ENCODE measurements around the gene MUSTN1. TPM values are rescaled to one million over a fixed set of nuclear protein-coding genes. Genes with fewer than 3 reads are reported as not detected.

Gene MUSTN1
- polyA plus RNA-seq, 3 donors = 0.29 to 13.7 TPM; not detected in 1

GRCh38 chr3:52881871-52882270 lies 47.1 kb upstream of the MUSTN1 start:
- H2AFZ ChIP-seq (ENCODE audit: insufficient read depth, low read depth, low read length, poor library complexity, severe bottlenecking) = no peak overlapping the region
- Mint-ChIP-seq H3K4me1 (peaks cover 2% of the 10 kb centered on the region), H3K4me3 (no peak overlapping the region), H3K27ac (peak overlapping the region in 1 of 7 donors; percentile 54), H3K36me3 (peaks cover 44 to 59% of the 10 kb centered on the region in 2 donors), H3K9me3 (peaks cover 0 to 13% (median 4%) of the 10 kb centered on the region in 7 donors), H3K27me3 (ENCODE audit: low read depth in 3 of 3) (no peaks in the 10 kb centered on the region)
- no peak for TF ChIP-seq CTCF (IDR thresholded peaks at IDR 0.05)
- no peak for DNase-seq
- no peak overlapping the region for H3K9ac ChIP-seq (ENCODE audit: insufficient read depth, low read length, poor library complexity, severe bottlenecking)
- WGBS (ENCODE audit: insufficient coverage) = 77% methylated on average over 4 of the region's 4 CpGs
- peaks cover 12 to 48% of the 10 kb centered on the region in 2 donors for H3K36me3 ChIP-seq (replicated peaks in 1 of 2; ENCODE audit: control insufficient read depth in 1 of 2, insufficient read depth in 2 of 2, low read length in 2 of 2)
- H3K27me3 ChIP-seq (ENCODE audit: control insufficient read depth in 2 of 2, insufficient read depth in 2 of 2, low read length in 2 of 2) = no peaks in the 10 kb centered on the region
- H3K4me3 ChIP-seq (replicated peaks in 1 of 3; ENCODE audit: low read depth in 2 of 3, low read length in 3 of 3) = no peak overlapping the region
- intact Hi-C loops (cut with micrococcal nuclease) = no loop called here
- H3K9me3 ChIP-seq (replicated peaks in 1 of 2; ENCODE audit: control insufficient read depth in 1 of 2, insufficient read depth in 1 of 2, low read length in 2 of 2) = peaks cover 0 to 6% of the 10 kb centered on the region in 2 donors
- no peaks in the 10 kb centered on the region for H3K4me1 ChIP-seq (ENCODE audit: control insufficient read depth in 1 of 2, insufficient read depth in 2 of 2, low read length in 2 of 2)
- no peak overlapping the region for H3K4me2 ChIP-seq (replicated peaks; ENCODE audit: extremely low read depth, low read length, poor library complexity, severe bottlenecking)
- H3K27ac ChIP-seq (ENCODE audit: low read depth in 1 of 2, low read length in 2 of 2) = no peak overlapping the region
- H3K79me2 ChIP-seq (ENCODE audit: insufficient read depth, low read length) = peaks cover 52% of the 10 kb centered on the region
- H4K20me1 ChIP-seq (ENCODE audit: insufficient read depth, low read length) = peaks cover 86% of the 10 kb centered on the region

GRCh38 chr3:52880474-52880873 lies 45.7 kb upstream of the MUSTN1 start:
- intact Hi-C loops (cut with micrococcal nuclease) = no loop called here
- H3K4me1 Mint-ChIP-seq = peaks cover 12% of the 10 kb centered on the region
- WGBS (ENCODE audit: insufficient coverage) = 67% methylated on average over 3 of the region's 3 CpGs

More at GRCh38 chr3:52880474-52880873, 45.7 kb upstream of the MUSTN1 start:
- peaks cover 0 to 10% (median 2%) of the 10 kb centered on the region in 7 donors for H3K9me3 Mint-ChIP-seq
- peaks cover 33 to 45% of the 10 kb centered on the region in 2 donors for H3K36me3 Mint-ChIP-seq
- Histone ChIP-seq H3K4me3 (replicated peaks in 1 of 3; ENCODE audit: low read depth in 2 of 3, low read length in 3 of 3) (no peak overlapping the region), H3K4me2 (replicated peaks; ENCODE audit: extremely low read depth, low read length, poor library complexity, severe bottlenecking) (no peak overlapping the region), H4K20me1 (ENCODE audit: insufficient read depth, low read length) (peaks cover 85% of the 10 kb centered on the region), H3K27ac (ENCODE audit: low read depth in 1 of 2, low read length in 2 of 2) (no peak overlapping the region), H3K9me3 (replicated peaks in 1 of 2; ENCODE audit: control insufficient read depth in 1 of 2, insufficient read depth in 1 of 2, low read length in 2 of 2) (peaks cover 0 to 6% of the 10 kb centered on the region in 2 donors), H3K27me3 (ENCODE audit: control insufficient read depth in 2 of 2, insufficient read depth in 2 of 2, low read length in 2 of 2) (no peaks in the 10 kb centered on the region), H2AFZ (ENCODE audit: insufficient read depth, low read depth, low read length, poor library complexity, severe bottlenecking) (no peak overlapping the region), H3K4me1 (ENCODE audit: control insufficient read depth in 1 of 2, insufficient read depth in 2 of 2, low read length in 2 of 2) (peaks cover 4% of the 10 kb centered on the region in 2 donors), H3K36me3 (replicated peaks in 1 of 2; ENCODE audit: control insufficient read depth in 1 of 2, insufficient read depth in 2 of 2, low read length in 2 of 2) (peaks cover 10 to 34% of the 10 kb centered on the region in 2 donors), H3K9ac (ENCODE audit: insufficient read depth, low read length, poor library complexity, severe bottlenecking) (no peak overlapping the region), H3K79me2 (ENCODE audit: insufficient read depth, low read length) (peaks cover 48% of the 10 kb centered on the region)
- H3K4me3 Mint-ChIP-seq = no peak overlapping the region
- no peak for DNase-seq
- peak overlapping the region in 2 of 7 donors; percentile 21 to 61 for H3K27ac Mint-ChIP-seq
- no peak for TF ChIP-seq CTCF (IDR thresholded peaks at IDR 0.05)
- H3K27me3 Mint-ChIP-seq (ENCODE audit: low read depth in 3 of 3) = no peaks in the 10 kb centered on the region

All from CD14-positive monocyte (primary cell).